ENCODE data around the gene QRFP. TPM values are rescaled to one million over a fixed set of nuclear protein-coding genes. Genes with fewer than 3 reads are reported as not detected.

QRFP gene
- total RNA-seq (not detected), polyA plus RNA-seq (not detected)
- long read RNA-seq, donor 1, result 0 reads
- long read RNA-seq, donor 2, partial matches to known transcripts, result 0 of 1 reads
- long read RNA-seq, donor 2, other reads (novel, unspliced or antisense), result 0 of 1 reads
- long read RNA-seq, donor 3, result 0 reads
- long read RNA-seq, donor 4, result 0 reads
- long read RNA-seq, donor 5, result 0 reads
- long read RNA-seq, donor 6, result 0 reads
- long read RNA-seq, donor 7, result 0 reads
- long read RNA-seq, donor 8, result 0 reads
- long read RNA-seq, donor 9, result 0 reads
- long read RNA-seq, donor 10, result 0 reads

DNA sequence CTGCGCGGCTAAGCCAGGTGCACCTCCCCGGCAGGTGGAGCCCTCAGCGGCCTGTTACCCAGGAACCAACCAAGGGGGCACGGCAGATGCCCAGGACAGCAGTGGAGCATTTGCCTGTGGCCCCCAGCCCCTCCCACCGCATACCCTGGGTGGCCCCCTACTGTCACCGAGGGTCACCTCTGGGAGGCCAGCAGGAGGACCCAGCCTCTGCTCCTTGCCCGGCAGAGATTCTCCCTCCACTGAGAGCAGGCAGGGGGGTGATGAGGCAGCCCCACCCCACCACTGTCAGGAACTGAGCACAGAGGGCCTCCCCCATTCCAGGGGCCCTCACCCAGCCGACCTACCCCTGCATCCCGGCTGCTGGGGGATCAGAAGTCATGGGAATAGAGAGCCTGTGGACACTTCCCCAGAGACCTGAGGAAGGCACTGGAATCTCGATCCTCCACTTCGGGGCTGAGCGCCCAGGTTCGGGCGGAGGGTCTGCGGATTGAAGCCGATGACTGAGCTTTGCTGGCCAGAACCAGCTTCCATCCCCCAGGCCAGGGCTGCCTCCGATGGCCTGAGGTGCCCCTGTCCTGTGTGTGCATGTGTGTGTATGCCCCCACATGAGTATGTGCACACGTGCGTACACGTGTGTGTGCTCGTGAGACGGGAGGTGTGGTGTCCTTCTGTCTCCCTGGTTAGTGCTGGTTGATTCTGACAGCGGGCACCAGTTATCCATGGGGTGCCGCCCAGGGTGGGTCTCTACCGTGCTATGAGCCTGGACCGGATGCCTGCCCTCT, at the start of gene QRFP:
Gene QRFP, minus strand, starts transcription at position 580 of the 782 bp plus-strand sequence. CDS start 2,974 bp downstream, outside the sequence.
- no peak within 1 kb of the TSS for H3K27ac ChIP-seq
- intact Hi-C loops (cut with DNase I), result no loop called here
- peaks cover 0 to 10% of the 10 kb centered on the region in 2 donors for H3K36me3 ChIP-seq (replicated peaks in 1 of 2)

GRCh38 chr9:130945173-130945572, 48.6 kb upstream of the QRFP start:
- Histone ChIP-seq H3K27me3 (peaks cover 14% of the 10 kb centered on the region), H3K9me3 (replicated peaks in 1 of 3) (no peaks in the 10 kb centered on the region), H3K4me3 (no peak overlapping the region), H3K27ac (no peak overlapping the region), H3K4me1 (replicated peaks in 1 of 2) (no peaks in the 10 kb centered on the region), H3K36me3 (replicated peaks in 1 of 2) (no peaks in the 10 kb centered on the region)
- WGBS, 4 donors, result 88 to 93% (median 90%) methylated on average over 9 of the region's 9 CpGs
- intact Hi-C loops (cut with DNase I), result no loop called here
- no peak for DNase-seq
- TF ChIP-seq POLR2A (IDR thresholded peaks at IDR 0.05), result no peak
- TF ChIP-seq, protein P1, sequence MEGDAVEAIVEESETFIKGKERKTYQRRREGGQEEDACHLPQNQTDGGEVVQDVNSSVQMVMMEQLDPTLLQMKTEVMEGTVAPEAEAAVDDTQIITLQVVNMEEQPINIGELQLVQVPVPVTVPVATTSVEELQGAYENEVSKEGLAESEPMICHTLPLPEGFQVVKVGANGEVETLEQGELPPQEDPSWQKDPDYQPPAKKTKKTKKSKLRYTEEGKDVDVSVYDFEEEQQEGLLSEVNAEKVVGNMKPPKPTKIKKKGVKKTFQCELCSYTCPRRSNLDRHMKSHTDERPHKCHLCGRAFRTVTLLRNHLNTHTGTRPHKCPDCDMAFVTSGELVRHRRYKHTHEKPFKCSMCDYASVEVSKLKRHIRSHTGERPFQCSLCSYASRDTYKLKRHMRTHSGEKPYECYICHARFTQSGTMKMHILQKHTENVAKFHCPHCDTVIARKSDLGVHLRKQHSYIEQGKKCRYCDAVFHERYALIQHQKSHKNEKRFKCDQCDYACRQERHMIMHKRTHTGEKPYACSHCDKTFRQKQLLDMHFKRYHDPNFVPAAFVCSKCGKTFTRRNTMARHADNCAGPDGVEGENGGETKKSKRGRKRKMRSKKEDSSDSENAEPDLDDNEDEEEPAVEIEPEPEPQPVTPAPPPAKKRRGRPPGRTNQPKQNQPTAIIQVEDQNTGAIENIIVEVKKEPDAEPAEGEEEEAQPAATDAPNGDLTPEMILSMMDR (IDR thresholded peaks at IDR 0.05), result no peak

More for the DNA sequence above, at the start of gene QRFP:
- 58 to 68% (median 67%) methylated on average over 4 to 27 of the region's 27 CpGs for whole genome bisulfite sequencing, 4 donors
- H3K4me3 ChIP-seq, result no peak within 1 kb of the TSS
- DNase-seq, result no peak
- no peaks in the 10 kb centered on the region for H3K9me3 ChIP-seq (replicated peaks in 1 of 3)
- no peaks in the 10 kb centered on the region for H3K27me3 ChIP-seq
- TF ChIP-seq POLR2A (IDR thresholded peaks at IDR 0.05), result no peak
- no peaks in the 10 kb centered on the region for H3K4me1 ChIP-seq (replicated peaks in 1 of 2)

DNA sequence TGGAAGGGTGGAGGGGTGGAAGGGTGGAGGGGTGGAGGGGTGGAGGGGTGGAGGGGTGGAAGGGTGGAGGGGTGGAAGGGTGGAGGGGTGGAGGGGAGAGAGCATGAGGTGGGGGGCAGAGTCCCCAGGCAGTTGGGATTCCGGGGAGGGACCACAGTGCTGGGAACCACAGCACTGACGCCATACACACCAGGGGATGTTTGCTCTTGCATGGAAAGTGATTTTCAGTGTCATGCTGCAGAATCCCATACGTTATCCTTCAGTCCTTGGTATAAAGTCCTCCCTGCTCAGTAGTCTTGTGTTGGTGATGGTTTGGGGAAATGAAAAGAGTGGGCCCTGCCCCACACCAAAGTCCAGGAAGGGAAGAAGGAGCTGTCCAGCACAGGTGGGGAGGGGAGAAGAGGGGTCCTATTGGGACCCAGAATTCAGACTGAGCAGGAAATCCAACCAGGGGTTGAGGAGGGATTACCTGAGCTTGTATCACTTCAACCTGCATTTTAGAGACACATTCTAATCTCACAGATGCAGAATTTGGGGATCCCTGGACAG, 48.0 kb upstream of the QRFP start:
- intact Hi-C loops (cut with DNase I), result loop anchor here (5.0 kb wide), 2 partner anchors 77 to 247 kb away; no protein-coding TSS in a partner anchor
- H3K36me3 ChIP-seq (replicated peaks in 1 of 2), result no peaks in the 10 kb centered on the region
- H3K27me3 ChIP-seq, result peaks cover 19% of the 10 kb centered on the region
- H3K9me3 ChIP-seq (replicated peaks in 1 of 3), result no peaks in the 10 kb centered on the region
- TF ChIP-seq, protein P1 (IDR thresholded peaks at IDR 0.05), result no peak
- no peak for TF ChIP-seq POLR2A (IDR thresholded peaks at IDR 0.05)
- peaks cover 0 to 1% of the 10 kb centered on the region in 2 donors for H3K4me1 ChIP-seq (replicated peaks in 1 of 2)
- DNase-seq, result no peak
- no peak overlapping the region for H3K27ac ChIP-seq
- H3K4me3 ChIP-seq, result no peak overlapping the region
- 36 to 65% (median 53%) methylated on average over 3 of the region's 3 CpGs for WGBS, 4 donors

DNA sequence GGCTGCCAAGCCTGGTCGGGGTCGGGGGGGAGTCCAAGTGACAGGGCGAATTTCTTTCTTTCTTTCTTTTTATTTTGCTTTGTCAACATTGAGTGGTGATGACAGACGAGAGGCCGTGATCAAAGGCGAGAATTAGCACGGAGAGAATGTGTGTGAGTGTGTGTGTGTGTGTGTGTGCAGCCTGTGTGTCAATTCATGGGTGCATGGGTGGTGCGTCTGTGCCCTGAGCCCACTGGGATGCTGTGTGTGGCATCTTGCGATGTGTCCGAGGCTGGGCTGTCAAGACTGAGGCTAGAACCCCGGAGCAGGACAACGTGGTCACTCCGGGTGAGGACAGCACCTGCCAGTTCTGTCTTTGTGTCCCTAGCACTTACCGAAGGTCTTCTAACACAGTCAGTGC, 47.2 kb upstream of the QRFP start:
- Histone ChIP-seq H3K27ac (no peak overlapping the region), H3K4me1 (replicated peaks in 1 of 2) (peaks cover 6 to 9% of the 10 kb centered on the region in 2 donors), H3K27me3 (peaks cover 25% of the 10 kb centered on the region), H3K9me3 (replicated peaks in 1 of 3) (no peaks in the 10 kb centered on the region), H3K4me3 (no peak overlapping the region), H3K36me3 (replicated peaks in 1 of 2) (no peaks in the 10 kb centered on the region)
- TF ChIP-seq POLR2A (IDR thresholded peaks at IDR 0.05), result no peak
- TF ChIP-seq, protein P1 (IDR thresholded peaks at IDR 0.05), result no peak
- no peak for DNase-seq
- WGBS, 4 donors, result 45 to 60% (median 50%) methylated on average over 13 to 14 of the region's 14 CpGs
- intact Hi-C loops (cut with DNase I), result loop anchor here (5.0 kb wide), 2 partner anchors 76 to 246 kb away; no protein-coding TSS in a partner anchor
